Measurements from ENCODE around the gene CYGB. TPM values are rescaled to one million over a fixed set of nuclear protein-coding genes. Genes with fewer than 3 reads are reported as not detected.

CYGB gene
- polyA plus RNA-seq, 3 donors: not detected

DNA sequence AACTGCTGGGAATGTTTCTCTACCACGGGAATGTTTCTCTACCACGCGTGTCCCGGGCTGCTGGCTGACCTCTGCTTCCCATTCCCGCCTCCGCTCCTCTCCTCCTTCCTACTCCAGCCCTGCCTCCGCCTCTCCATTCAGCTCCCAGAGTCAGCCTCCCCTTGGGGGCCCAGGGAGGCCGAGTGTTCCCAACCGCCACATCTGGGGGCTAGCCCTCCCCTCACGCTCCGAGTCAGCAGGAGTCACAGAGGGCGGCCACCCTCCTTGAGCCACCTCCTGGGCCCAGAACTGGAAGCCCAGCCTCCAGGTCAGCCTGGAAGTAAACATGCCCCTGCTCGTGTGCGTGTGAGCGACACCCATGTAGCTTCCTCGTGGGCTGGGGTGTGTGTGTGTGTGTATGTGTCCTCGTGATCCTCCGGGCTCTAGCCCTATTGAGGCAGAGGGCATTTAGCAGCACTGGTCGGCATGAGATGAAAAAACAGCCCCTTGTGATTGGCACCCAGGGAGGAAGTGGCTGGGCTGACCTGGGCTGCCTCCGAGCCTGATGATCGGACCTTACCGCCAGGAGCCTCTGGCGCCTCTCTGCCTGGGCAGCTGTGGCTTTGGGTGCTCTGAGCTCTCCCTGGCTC, 7.3 kb downstream of the CYGB start:
- peak overlapping the region; percentile 31 for H2AFZ ChIP-seq (ENCODE audit: insufficient read depth, low read depth, low read length, poor library complexity, severe bottlenecking)
- H4K20me1 ChIP-seq (ENCODE audit: insufficient read depth, low read length): no peaks in the 10 kb centered on the region
- Mint-ChIP-seq H3K27ac (peak overlapping the region in 1 of 7 donors; percentile 37), H3K4me3 (peak overlapping the region in 1 of 2 donors; percentile 27), H3K27me3 (ENCODE audit: low read depth in 3 of 3) (peaks cover 20 to 30% (median 26%) of the 10 kb centered on the region in 3 donors), H3K4me1 (peaks cover 18% of the 10 kb centered on the region), H3K36me3 (no peaks in the 10 kb centered on the region), H3K9me3 (peaks cover 0 to 3% (median 0%) of the 10 kb centered on the region in 7 donors)
- TF ChIP-seq, protein P1, sequence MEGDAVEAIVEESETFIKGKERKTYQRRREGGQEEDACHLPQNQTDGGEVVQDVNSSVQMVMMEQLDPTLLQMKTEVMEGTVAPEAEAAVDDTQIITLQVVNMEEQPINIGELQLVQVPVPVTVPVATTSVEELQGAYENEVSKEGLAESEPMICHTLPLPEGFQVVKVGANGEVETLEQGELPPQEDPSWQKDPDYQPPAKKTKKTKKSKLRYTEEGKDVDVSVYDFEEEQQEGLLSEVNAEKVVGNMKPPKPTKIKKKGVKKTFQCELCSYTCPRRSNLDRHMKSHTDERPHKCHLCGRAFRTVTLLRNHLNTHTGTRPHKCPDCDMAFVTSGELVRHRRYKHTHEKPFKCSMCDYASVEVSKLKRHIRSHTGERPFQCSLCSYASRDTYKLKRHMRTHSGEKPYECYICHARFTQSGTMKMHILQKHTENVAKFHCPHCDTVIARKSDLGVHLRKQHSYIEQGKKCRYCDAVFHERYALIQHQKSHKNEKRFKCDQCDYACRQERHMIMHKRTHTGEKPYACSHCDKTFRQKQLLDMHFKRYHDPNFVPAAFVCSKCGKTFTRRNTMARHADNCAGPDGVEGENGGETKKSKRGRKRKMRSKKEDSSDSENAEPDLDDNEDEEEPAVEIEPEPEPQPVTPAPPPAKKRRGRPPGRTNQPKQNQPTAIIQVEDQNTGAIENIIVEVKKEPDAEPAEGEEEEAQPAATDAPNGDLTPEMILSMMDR (IDR thresholded peaks at IDR 0.05): no peak
- 81% methylated on average over 15 of the region's 23 CpGs for WGBS (ENCODE audit: insufficient coverage)
- H3K4me2 ChIP-seq (replicated peaks; ENCODE audit: extremely low read depth, low read length, poor library complexity, severe bottlenecking): no peak overlapping the region
- H3K79me2 ChIP-seq (ENCODE audit: insufficient read depth, low read length): no peaks in the 10 kb centered on the region
- peak in 1 of 3 donors; percentile 43 for DNase-seq
- no peak overlapping the region for H3K9ac ChIP-seq (ENCODE audit: insufficient read depth, low read length, poor library complexity, severe bottlenecking)
- intact Hi-C loops (cut with micrococcal nuclease): no loop called here
- peaks cover 4 to 16% of the 10 kb centered on the region in 2 donors for H3K4me1 ChIP-seq (ENCODE audit: control insufficient read depth in 1 of 2, insufficient read depth in 2 of 2, low read length in 2 of 2)
- H3K27me3 ChIP-seq (ENCODE audit: control insufficient read depth in 2 of 2, insufficient read depth in 2 of 2, low read length in 2 of 2): peaks cover 0 to 23% of the 10 kb centered on the region in 2 donors
- H3K27ac ChIP-seq (ENCODE audit: low read depth in 1 of 2, low read length in 2 of 2): no peak overlapping the region
- H3K4me3 ChIP-seq (replicated peaks in 1 of 3; ENCODE audit: low read depth in 2 of 3, low read length in 3 of 3): no peak overlapping the region
- H3K36me3 ChIP-seq (replicated peaks in 1 of 2; ENCODE audit: control insufficient read depth in 1 of 2, insufficient read depth in 2 of 2, low read length in 2 of 2): no peaks in the 10 kb centered on the region
- H3K9me3 ChIP-seq (replicated peaks in 1 of 2; ENCODE audit: control insufficient read depth in 1 of 2, insufficient read depth in 1 of 2, low read length in 2 of 2): no peaks in the 10 kb centered on the region

DNA sequence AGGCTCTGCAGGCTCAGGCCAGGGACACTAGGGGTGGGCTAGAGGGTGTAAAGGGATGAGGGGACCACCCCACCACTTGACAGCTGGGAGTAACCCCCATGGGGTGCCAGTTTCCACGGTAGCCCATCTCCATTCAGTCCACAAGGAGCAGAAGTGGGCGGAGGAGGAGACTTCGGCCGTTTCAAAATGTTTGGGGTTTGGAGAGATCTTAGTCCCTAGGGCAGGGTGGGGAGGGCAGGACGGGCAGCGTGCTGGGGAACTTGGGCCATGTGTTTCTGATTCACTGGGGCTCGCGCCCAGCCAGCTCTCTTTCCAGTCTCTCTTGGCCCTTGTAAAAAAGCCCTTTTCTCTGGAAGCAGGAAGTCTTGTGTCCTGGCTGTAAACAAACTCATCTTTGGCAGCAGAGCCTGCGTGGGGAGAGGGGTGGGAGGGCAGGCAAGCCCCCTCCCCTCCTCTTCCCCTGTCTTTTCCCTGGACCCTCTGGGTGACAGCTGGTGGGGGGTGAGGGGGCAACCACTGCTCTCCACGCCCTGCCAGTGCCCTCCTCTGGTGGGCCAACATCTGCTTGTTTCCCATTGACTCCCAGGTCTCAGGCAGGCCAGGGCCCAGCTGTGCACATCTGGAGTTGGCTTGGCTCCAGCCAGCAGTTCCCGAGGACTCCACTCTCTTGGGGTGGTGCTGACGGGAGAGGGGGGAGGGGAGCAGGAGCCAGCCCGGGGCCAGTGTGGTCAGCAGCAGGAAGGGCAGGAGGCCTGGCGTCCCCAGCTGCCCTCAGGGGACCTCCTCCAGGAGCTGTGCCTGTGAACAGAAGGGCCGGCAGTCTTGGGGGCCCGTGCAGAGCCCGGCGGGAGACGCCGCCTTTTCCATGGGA, 8.1 kb downstream of the CYGB start:
- peaks cover 0 to 23% of the 10 kb centered on the region in 2 donors for H3K27me3 ChIP-seq (ENCODE audit: control insufficient read depth in 2 of 2, insufficient read depth in 2 of 2, low read length in 2 of 2)
- H3K4me3 ChIP-seq (replicated peaks in 1 of 3; ENCODE audit: low read depth in 2 of 3, low read length in 3 of 3): no peak overlapping the region
- H3K27ac ChIP-seq (ENCODE audit: low read depth in 1 of 2, low read length in 2 of 2): no peak overlapping the region
- no peak overlapping the region for H3K4me2 ChIP-seq (replicated peaks; ENCODE audit: extremely low read depth, low read length, poor library complexity, severe bottlenecking)
- H2AFZ ChIP-seq (ENCODE audit: insufficient read depth, low read depth, low read length, poor library complexity, severe bottlenecking): no peak overlapping the region
- Mint-ChIP-seq H3K9me3 (peaks cover 0 to 3% (median 0%) of the 10 kb centered on the region in 7 donors), H3K4me1 (peaks cover 18% of the 10 kb centered on the region), H3K27me3 (ENCODE audit: low read depth in 3 of 3) (peaks cover 18 to 28% (median 26%) of the 10 kb centered on the region in 3 donors), H3K36me3 (no peaks in the 10 kb centered on the region), H3K27ac (peak overlapping the region in 1 of 7 donors; percentile 21), H3K4me3 (no peak overlapping the region)
- H3K79me2 ChIP-seq (ENCODE audit: insufficient read depth, low read length): no peaks in the 10 kb centered on the region
- H4K20me1 ChIP-seq (ENCODE audit: insufficient read depth, low read length): no peaks in the 10 kb centered on the region
- H3K4me1 ChIP-seq (ENCODE audit: control insufficient read depth in 1 of 2, insufficient read depth in 2 of 2, low read length in 2 of 2): peaks cover 4 to 16% of the 10 kb centered on the region in 2 donors
- no peak overlapping the region for H3K9ac ChIP-seq (ENCODE audit: insufficient read depth, low read length, poor library complexity, severe bottlenecking)
- intact Hi-C loops (cut with micrococcal nuclease): loop anchor here in 1 of 2 donors (10.0 kb wide), 1 partner anchor 175 kb away; no protein-coding TSS in a partner anchor
- no peaks in the 10 kb centered on the region for H3K36me3 ChIP-seq (replicated peaks in 1 of 2; ENCODE audit: control insufficient read depth in 1 of 2, insufficient read depth in 2 of 2, low read length in 2 of 2)
- peak in 2 of 3 donors; percentile 34 to 54 for DNase-seq
- no peaks in the 10 kb centered on the region for H3K9me3 ChIP-seq (replicated peaks in 1 of 2; ENCODE audit: control insufficient read depth in 1 of 2, insufficient read depth in 1 of 2, low read length in 2 of 2)
- TF ChIP-seq, protein P1 (IDR thresholded peaks at IDR 0.05): no peak
- WGBS (ENCODE audit: insufficient coverage): 33% methylated on average over 10 of the region's 20 CpGs
